Ovary (tissue), 3 donors: Measurements from ENCODE around the gene SRSF8.

Experiments
- EP300 ChIP-seq: sonication (generic); formaldehyde crosslinking; IDR thresholded peaks from one replicate; pipeline ENCODE4 v1.6.1; 2017; ENCODE audit warnings: antibody characterized with exemption
- POLR2A ChIP-seq: fragments of 450-650 bp; IDR thresholded peaks from one replicate; pipeline ENCODE4 v1.6.1; 2017; ENCODE audit warnings: antibody characterized with exemption, mild to moderate bottlenecking, moderate library complexity
- TF ChIP-seq, protein P1 (sequence below), 3 donors: fragments of 450-650 bp in 2 of 3; fragments of 200-600 bp in 1 of 3; IDR thresholded peaks; one replicate each; pipeline versions ENCODE4 v1.5.1 to v1.8.0; 2016 to 2022; ENCODE audit warnings: antibody characterized with exemption in 3 of 3, mild to moderate bottlenecking in 1 of 3
- donor health status: DM: no; HTN: no; CAD: no.

DNA sequence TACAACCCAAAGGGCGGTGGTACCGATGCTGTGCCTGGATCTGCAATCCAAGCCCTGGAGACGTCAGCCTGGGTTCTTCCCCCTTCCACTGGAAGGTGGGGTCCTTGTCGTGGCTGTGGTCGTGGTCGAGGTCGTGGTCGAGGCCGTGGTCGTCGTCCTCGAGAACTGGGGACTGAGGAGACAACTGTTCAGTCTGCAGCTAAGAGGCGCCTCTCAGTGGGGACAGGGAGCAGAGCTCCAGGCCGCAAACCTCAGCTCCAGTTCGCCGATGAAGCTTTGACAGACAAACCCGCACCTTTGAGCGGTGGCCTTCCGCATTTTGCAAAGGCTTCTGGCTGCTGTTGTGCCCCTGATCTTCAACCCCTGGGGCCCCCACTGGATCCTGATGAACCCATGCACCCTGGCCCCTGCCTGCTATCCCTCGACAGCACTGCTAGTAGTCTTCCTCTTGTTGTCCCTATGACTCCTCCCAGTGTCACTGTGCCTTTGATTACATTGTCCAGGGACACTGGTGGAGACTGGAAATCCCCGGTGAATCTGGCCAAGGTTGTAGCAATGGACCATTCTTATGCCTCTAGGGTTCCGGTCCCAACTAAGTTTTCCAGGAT, 16.0 kb upstream of the SRSF8 start:
- TF ChIP-seq, protein P1, sequence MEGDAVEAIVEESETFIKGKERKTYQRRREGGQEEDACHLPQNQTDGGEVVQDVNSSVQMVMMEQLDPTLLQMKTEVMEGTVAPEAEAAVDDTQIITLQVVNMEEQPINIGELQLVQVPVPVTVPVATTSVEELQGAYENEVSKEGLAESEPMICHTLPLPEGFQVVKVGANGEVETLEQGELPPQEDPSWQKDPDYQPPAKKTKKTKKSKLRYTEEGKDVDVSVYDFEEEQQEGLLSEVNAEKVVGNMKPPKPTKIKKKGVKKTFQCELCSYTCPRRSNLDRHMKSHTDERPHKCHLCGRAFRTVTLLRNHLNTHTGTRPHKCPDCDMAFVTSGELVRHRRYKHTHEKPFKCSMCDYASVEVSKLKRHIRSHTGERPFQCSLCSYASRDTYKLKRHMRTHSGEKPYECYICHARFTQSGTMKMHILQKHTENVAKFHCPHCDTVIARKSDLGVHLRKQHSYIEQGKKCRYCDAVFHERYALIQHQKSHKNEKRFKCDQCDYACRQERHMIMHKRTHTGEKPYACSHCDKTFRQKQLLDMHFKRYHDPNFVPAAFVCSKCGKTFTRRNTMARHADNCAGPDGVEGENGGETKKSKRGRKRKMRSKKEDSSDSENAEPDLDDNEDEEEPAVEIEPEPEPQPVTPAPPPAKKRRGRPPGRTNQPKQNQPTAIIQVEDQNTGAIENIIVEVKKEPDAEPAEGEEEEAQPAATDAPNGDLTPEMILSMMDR (IDR thresholded peaks at IDR 0.05) = no peak
- TF ChIP-seq POLR2A (no peak), EP300 (no peak)
